Endothelial cell (in vitro differentiated cells): ENCODE measurements around the gene CHD5. TPM values are rescaled to one million over a fixed set of nuclear protein-coding genes. Genes with fewer than 3 reads are reported as not detected.

Experiments used
- DNase-seq: peaks from one replicate; pipeline ENCODE4 v3.0.0; 2021; ENCODE audit warnings: low spot score
- H3K27ac Mint-ChIP-seq: one replicate; pipeline ENCODE4 v1.8.0; 2021; ENCODE audit warnings: mixed read lengths, inconsistent platforms; ENCODE audit not compliant: unreplicated experiment
- H3K27me3 Mint-ChIP-seq: one replicate; pipeline ENCODE4 v1.8.0; 2021; ENCODE audit warnings: mild to moderate bottlenecking, moderate library complexity, mixed read lengths, inconsistent platforms; ENCODE audit not compliant: unreplicated experiment
- H3K36me3 Mint-ChIP-seq: one replicate; pipeline ENCODE4 v1.8.0; 2021; ENCODE audit warnings: mild to moderate bottlenecking, low read depth, mixed read lengths, inconsistent platforms; ENCODE audit not compliant: unreplicated experiment
- H3K4me1 Mint-ChIP-seq: one replicate; pipeline ENCODE4 v1.8.0; 2021; ENCODE audit warnings: mild to moderate bottlenecking, mixed read lengths, inconsistent platforms; ENCODE audit not compliant: unreplicated experiment
- H3K4me3 Mint-ChIP-seq: one replicate; pipeline ENCODE4 v1.8.0; 2021; ENCODE audit warnings: mild to moderate bottlenecking, mixed read lengths, inconsistent platforms; ENCODE audit not compliant: unreplicated experiment
- H3K9me3 Mint-ChIP-seq: one replicate; pipeline ENCODE4 v1.8.0; 2021; ENCODE audit warnings: mixed read lengths, inconsistent platforms; ENCODE audit not compliant: unreplicated experiment
- total RNA-seq: library from RNA; stranded (reverse); fragmentation: NEBNext Ultra II Directional; extraction: Animal tissue kit (Norgen Biotek cat#: 25700); gene quantifications from one replicate; pipeline ENCODE4 v1.2.1, GENCODE V29; 2021; ENCODE audit not compliant: unreplicated experiment
- TF ChIP-seq, protein P1 (sequence below): fragments of 200-600 bp; sonication (generic); IDR thresholded peaks from one replicate; pipeline ENCODE4 v1.5.0; 2021; ENCODE audit warnings: antibody characterized with exemption; ENCODE audit not compliant: unreplicated experiment

Gene CHD5
- total RNA-seq, 1 donor from 2014 or later = 0.15 TPM

DNA sequence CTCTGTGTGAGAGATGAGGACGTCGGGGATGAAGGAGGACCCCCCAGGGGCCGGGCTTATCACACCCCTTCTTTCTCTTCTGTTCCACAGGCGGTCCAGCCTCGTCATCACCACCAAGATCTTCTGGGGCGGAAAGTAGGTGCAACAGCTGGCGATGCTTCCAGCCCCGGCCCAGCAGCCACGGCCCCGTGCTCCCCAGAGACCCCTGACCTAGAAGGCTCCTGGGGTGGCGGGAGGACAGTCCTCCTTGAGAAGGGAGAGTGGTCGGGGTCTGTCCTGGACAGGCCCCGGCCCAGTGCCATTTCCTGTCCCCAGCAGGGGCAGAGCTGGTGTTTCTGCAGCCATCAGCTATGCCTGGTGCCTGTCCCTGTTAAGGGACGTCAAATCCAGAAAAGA is 92.7 kb downstream of the CHD5 start:
- H3K27me3 Mint-ChIP-seq = peaks cover 5% of the 10 kb centered on the region

DNA sequence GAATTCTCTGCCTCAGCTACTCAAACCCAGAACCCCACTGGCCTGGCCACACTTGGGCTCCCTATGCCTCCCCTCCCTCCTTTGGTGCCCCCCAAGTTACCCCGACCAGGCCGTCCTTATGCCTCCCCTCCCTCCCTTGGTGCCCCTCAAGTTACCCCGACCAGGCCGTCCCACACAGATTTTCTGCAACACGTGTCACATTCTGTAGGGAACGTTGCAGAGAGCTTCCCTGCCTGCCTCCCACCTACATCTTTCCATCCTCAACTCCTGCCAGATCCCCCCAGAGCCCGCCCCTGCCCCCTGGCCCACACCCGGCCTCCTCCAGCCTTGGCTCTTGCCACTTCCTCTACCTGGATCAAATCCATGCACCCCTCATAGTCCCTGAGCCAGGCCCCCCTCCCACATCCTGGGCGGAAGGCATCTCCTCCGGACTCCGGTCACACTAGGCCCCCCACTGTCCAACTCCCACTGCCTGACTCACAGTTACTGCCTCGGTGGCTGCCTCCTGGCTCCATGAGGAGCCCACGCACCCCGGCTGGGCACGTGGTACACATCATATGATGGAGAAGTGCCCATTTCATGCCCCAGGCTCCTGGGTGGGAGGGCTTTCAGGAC is 93.3 kb downstream of the CHD5 start:
- H3K27ac Mint-ChIP-seq = no peak overlapping the region
- H3K4me1 Mint-ChIP-seq = no peaks in the 10 kb centered on the region
- H3K9me3 Mint-ChIP-seq = no peaks in the 10 kb centered on the region
- H3K36me3 Mint-ChIP-seq = no peaks in the 10 kb centered on the region
- H3K27me3 Mint-ChIP-seq = peaks cover 5% of the 10 kb centered on the region
- H3K4me3 Mint-ChIP-seq = no peak overlapping the region
- TF ChIP-seq, protein P1, sequence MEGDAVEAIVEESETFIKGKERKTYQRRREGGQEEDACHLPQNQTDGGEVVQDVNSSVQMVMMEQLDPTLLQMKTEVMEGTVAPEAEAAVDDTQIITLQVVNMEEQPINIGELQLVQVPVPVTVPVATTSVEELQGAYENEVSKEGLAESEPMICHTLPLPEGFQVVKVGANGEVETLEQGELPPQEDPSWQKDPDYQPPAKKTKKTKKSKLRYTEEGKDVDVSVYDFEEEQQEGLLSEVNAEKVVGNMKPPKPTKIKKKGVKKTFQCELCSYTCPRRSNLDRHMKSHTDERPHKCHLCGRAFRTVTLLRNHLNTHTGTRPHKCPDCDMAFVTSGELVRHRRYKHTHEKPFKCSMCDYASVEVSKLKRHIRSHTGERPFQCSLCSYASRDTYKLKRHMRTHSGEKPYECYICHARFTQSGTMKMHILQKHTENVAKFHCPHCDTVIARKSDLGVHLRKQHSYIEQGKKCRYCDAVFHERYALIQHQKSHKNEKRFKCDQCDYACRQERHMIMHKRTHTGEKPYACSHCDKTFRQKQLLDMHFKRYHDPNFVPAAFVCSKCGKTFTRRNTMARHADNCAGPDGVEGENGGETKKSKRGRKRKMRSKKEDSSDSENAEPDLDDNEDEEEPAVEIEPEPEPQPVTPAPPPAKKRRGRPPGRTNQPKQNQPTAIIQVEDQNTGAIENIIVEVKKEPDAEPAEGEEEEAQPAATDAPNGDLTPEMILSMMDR = no peak
- no peak for DNase-seq

More for the DNA sequence above, 92.7 kb downstream of the CHD5 start:
- TF ChIP-seq, protein P1 = no peak
- H3K4me1 Mint-ChIP-seq = no peaks in the 10 kb centered on the region
- H3K27ac Mint-ChIP-seq = no peak overlapping the region
- no peak for DNase-seq
- no peaks in the 10 kb centered on the region for H3K36me3 Mint-ChIP-seq
- no peaks in the 10 kb centered on the region for H3K9me3 Mint-ChIP-seq
- H3K4me3 Mint-ChIP-seq = no peak overlapping the region

DNA sequence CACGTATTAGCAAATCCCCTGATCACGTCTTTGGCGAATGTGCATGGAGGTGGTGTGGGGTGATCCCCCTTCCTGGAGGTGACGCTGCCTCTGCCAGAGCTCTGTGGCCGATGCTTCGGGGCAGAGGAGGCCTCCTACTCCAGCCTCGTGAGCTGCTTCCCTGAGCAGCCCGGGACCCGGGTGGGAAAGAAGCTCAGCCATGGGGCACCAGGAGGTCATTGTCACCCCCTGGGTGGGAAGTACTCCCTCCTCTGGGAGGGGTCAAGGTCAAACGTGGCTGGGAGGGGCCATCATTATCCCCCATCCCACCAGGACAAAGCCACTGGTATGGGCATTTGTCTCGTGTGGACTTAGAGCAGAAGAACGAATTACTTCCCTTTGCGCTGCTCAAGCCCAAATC is 93.8 kb downstream of the CHD5 start:
- no peak for DNase-seq
- TF ChIP-seq, protein P1 = no peak
- no peaks in the 10 kb centered on the region for H3K36me3 Mint-ChIP-seq
- H3K9me3 Mint-ChIP-seq = no peaks in the 10 kb centered on the region
- peaks cover 5% of the 10 kb centered on the region for H3K27me3 Mint-ChIP-seq
- H3K4me3 Mint-ChIP-seq = no peak overlapping the region
- H3K27ac Mint-ChIP-seq = no peak overlapping the region
- H3K4me1 Mint-ChIP-seq = no peaks in the 10 kb centered on the region

DNA sequence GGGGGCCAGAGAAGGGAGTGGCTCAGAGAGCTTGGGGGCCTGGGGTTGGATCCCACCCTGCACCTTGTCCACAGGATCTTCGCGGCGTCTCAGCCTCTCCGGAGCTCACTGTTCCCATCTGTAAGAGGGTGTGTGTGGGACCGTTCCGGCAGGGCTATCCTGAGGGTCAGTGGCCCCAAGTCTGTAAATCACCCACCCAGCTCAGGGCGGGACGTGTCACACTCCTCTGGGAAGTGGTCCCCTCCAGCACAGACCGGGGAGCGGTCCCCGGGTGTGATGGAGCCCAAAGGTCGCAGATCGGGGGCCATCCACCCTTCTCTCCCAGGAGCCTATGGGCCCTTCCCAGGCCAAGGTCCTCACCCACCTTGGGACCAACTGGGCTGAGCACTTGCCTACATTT is 94.5 kb downstream of the CHD5 start:
- DNase-seq = no peak
- Mint-ChIP-seq H3K9me3 (no peaks in the 10 kb centered on the region), H3K27ac (no peak overlapping the region), H3K4me3 (no peak overlapping the region), H3K4me1 (no peaks in the 10 kb centered on the region), H3K36me3 (no peaks in the 10 kb centered on the region), H3K27me3 (no peaks in the 10 kb centered on the region)
- TF ChIP-seq, protein P1 = no peak

DNA sequence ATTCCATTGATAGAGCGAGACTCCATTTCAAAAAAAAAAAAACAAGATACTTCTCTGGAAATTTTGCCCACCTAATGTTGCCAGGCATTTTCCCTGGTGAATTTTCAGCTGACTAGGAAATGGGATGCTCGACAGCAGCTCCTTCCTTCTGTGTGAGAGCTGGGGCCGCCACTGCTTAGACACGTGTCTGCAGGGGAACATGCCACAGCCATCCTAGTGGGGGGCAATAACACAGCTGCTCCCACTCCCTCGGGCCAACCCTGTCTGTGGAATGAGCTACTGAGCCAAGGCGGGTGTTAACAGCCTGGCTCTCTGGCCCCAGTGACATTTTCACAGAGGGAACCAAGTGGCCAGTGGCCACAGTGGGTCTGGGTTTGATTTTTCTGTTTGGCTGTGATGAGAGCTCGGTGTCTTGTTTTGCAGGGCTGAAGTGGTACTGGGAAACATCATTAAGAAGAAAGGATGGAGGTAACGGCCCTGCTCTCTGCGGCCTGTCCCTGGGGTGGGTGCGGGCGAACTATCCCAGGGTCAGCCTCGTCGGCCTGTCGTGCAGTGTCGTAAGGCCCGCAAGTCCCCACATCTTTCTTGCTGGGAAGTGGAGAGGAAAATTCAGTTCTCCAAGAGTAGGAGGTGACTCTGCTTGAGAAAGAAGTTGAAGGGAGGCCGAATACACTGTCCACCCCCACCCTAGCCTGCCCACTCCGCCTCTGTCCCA is 95.2 kb downstream of the CHD5 start:
- Mint-ChIP-seq H3K4me3 (no peak overlapping the region), H3K36me3 (no peaks in the 10 kb centered on the region), H3K27me3 (no peaks in the 10 kb centered on the region), H3K9me3 (no peaks in the 10 kb centered on the region), H3K27ac (no peak overlapping the region), H3K4me1 (no peaks in the 10 kb centered on the region)
- no peak for DNase-seq
- TF ChIP-seq, protein P1 = no peak
